ENCODE measurements around the gene MED4.

GRCh38 chr13:48144413-48145035 is 49.6 kb upstream of the MED4 start:
- TF ChIP-seq RAD21 (IDR thresholded peaks at IDR 0.05 in 1 of 2, conservative IDR thresholded peaks at IDR 0.05 in 1 of 2; ENCODE audit: low read depth in 2 of 2, low read length in 2 of 2) (no peak), TCF12 (IDR thresholded peaks at IDR 0.05; ENCODE audit: low read depth, low read length) (no peak), CTCF (IDR thresholded peaks at IDR 0.05; ENCODE audit: control extremely low read depth in 1 of 3, insufficient read depth in 1 of 3, low read depth in 1 of 3, low read length in 3 of 3) (no peak), POLR2A (IDR thresholded peaks at IDR 0.05; ENCODE audit: control extremely low read depth in 1 of 2, low read depth in 2 of 2, low read length in 2 of 2) (no peak), ATF2 (IDR thresholded peaks at IDR 0.05; ENCODE audit: low read length) (no peak), RXRA (IDR thresholded peaks at IDR 0.05; ENCODE audit: insufficient read depth, low read depth, low read length) (no peak), CHD1 (IDR thresholded peaks at IDR 0.05; ENCODE audit: low read depth, low read length) (no peak), JUND (IDR thresholded peaks at IDR 0.05; ENCODE audit: low read length) (no peak), TAF1 (IDR thresholded peaks at IDR 0.05; ENCODE audit: low read depth, low read length) (no peak), RNF2 (IDR thresholded peaks at IDR 0.05; ENCODE audit: borderline replicate concordance, low read depth, low read length, missing control alignments, poor library complexity, severe bottlenecking) (no peak), EP300 (IDR thresholded peaks at IDR 0.05; ENCODE audit: borderline replicate concordance in 1 of 2, low read depth in 2 of 2, low read length in 2 of 2) (no peak), EZH2 (IDR thresholded peaks at IDR 0.05; ENCODE audit: low read depth, low read length, severe bottlenecking) (no peak), POLR2AphosphoS5 (IDR thresholded peaks at IDR 0.05; ENCODE audit: low read depth, low read length) (no peak)
